ENCODE data around the gene FERMT3. TPM values are rescaled to one million over a fixed set of nuclear protein-coding genes. Genes with fewer than 3 reads are reported as not detected.

The FERMT3 gene
- total and polyA plus RNA-seq, 5 experiments from 2014 or later, result 104 to 149 (median 125) TPM

DNA sequence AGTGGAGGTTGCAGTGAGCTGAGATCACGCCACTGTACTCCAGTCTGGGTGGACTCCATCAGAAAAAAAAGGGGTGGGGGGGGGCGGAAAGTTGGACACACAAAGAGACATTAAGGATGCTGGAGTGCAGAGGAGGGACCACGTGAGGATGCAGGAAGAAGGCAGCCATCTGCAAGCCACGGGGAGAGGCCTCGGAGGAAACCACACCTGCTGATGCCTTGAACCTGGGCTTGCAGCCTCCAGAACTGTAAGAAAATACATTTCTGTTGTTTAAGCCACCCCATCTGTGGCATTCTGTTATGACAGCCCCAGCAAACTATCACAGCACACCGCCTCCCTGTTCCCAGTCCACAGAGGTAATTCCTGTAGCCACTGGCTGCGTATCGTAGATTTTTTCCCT is 29.8 kb upstream of the FERMT3 start:
- POLR2A ChIA-PET, result interaction anchor here (1.6 kb wide), 1 partner anchor 11 kb away, joined by 6 read pairs; the partner anchor contains the start of gene MACROD1
- Mint-ChIP-seq H3K9me3 (peaks cover 0 to 2% (median 0%) of the 10 kb centered on the region in 9 donors), H3K27ac (peak overlapping the region in 1 of 10 donors; percentile 18), H3K36me3 (no peaks in the 10 kb centered on the region), H3K4me3 (no peak overlapping the region), H3K27me3 (no peaks in the 10 kb centered on the region), H3K4me1 (peaks cover 3 to 27% (median 18%) of the 10 kb centered on the region in 4 donors)
- no peak for ATAC-seq
- DNase-seq, result peak in 1 of 10 donors; percentile 10

DNA sequence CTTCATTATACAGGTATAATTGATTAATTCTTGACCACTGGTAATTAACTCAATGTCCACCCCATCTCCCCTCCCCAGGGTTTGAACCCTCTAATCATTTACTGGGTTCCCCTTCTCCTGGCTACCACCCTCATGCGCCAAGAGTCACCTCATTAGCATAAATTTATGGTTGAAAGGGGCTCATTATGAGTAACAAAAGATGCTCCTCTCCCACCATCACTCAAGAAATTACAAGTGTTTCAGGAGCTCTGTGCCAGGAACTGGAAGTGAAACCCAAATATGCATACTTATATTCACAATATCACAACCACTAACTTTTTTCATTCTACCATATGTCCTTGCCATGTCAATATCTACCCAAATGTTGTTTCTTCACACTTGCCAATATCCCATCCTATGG is 28.3 kb upstream of the FERMT3 start:
- POLR2A ChIA-PET, result no interaction called here
- DNase-seq (no peak), ATAC-seq (no peak)
- H3K4me3 Mint-ChIP-seq, result peak overlapping the region in 1 of 10 donors; percentile 8
- no peaks in the 10 kb centered on the region for H3K36me3 Mint-ChIP-seq
- H3K27ac Mint-ChIP-seq, result peak overlapping the region in 2 of 10 donors; percentile 17 to 69
- peaks cover 7 to 36% (median 28%) of the 10 kb centered on the region in 4 donors for H3K4me1 Mint-ChIP-seq
- no peaks in the 10 kb centered on the region for H3K27me3 Mint-ChIP-seq
- H3K9me3 Mint-ChIP-seq, result peaks cover 0 to 2% (median 0%) of the 10 kb centered on the region in 9 donors

DNA sequence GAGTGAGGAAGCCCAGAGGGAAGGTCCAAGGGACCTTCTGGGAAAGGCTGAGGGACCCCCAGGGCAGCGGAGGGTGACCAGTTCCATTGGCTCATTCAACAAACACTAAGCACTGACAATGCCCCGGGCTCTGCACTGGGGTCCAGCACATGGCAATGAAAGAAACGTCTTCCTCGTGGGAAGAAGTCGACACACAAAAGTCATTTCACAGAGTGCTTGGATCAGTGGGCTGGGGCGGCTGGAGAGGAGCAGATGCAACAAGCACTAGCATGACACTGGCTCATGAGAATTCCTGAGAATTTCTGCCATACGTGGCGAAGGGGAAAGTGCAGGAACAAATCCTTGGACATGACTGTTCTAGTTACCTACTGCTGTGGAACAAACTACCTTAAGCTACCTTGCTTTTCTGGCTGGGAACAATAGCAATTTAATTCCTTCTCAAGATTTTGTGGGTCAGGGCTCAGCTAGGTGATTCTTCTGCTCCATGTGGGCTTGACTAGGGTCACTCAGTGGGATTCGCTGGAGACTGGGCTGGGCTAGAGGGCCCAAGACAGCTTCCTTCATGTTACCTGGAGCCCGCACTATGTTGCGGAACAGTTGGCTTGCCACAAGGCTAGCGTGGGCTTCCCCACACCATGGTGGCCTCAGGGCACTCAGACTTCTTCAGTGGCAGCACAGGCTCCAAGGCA is 27.4 kb upstream of the FERMT3 start:
- Mint-ChIP-seq H3K4me1 (peaks cover 13 to 44% (median 36%) of the 10 kb centered on the region in 4 donors), H3K9me3 (no peaks in the 10 kb centered on the region), H3K36me3 (no peaks in the 10 kb centered on the region), H3K27ac (no peak overlapping the region), H3K27me3 (no peaks in the 10 kb centered on the region), H3K4me3 (no peak overlapping the region)
- POLR2A ChIA-PET, result no interaction called here
- no peak for DNase-seq
- no peak for ATAC-seq

DNA sequence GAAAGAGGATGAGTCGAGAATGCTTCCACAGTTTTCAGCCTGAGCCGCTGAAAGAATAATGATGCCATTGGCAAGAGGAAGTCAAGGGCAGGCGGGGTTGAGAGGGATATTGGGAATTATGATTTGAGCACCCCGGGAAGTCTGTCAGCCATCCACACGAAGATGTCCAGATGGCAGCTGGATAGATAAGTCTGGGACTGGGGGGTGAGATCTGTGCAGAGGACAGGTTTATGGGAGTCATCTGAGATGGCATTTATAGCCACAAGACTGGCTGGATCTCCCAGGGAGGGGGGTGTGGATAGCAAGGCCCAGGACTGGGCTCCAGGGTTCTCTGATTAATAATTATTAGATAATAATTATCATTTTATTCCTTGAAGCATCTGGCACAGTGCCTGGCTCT is 25.6 kb upstream of the FERMT3 start:
- Mint-ChIP-seq H3K9me3 (no peaks in the 10 kb centered on the region), H3K4me1 (peaks cover 15 to 52% (median 43%) of the 10 kb centered on the region in 4 donors), H3K4me3 (no peak overlapping the region), H3K27me3 (peaks cover 0 to 2% (median 0%) of the 10 kb centered on the region in 5 donors), H3K36me3 (no peaks in the 10 kb centered on the region), H3K27ac (no peak overlapping the region)
- ATAC-seq (no peak), DNase-seq (no peak)
- POLR2A ChIA-PET, result interaction anchor here (0.6 to 1.5 kb wide), 3 partner anchors 15 to 123 kb away, joined by 3 to 6 read pairs (median 4); partner anchors contain the start of gene MACROD1

DNA sequence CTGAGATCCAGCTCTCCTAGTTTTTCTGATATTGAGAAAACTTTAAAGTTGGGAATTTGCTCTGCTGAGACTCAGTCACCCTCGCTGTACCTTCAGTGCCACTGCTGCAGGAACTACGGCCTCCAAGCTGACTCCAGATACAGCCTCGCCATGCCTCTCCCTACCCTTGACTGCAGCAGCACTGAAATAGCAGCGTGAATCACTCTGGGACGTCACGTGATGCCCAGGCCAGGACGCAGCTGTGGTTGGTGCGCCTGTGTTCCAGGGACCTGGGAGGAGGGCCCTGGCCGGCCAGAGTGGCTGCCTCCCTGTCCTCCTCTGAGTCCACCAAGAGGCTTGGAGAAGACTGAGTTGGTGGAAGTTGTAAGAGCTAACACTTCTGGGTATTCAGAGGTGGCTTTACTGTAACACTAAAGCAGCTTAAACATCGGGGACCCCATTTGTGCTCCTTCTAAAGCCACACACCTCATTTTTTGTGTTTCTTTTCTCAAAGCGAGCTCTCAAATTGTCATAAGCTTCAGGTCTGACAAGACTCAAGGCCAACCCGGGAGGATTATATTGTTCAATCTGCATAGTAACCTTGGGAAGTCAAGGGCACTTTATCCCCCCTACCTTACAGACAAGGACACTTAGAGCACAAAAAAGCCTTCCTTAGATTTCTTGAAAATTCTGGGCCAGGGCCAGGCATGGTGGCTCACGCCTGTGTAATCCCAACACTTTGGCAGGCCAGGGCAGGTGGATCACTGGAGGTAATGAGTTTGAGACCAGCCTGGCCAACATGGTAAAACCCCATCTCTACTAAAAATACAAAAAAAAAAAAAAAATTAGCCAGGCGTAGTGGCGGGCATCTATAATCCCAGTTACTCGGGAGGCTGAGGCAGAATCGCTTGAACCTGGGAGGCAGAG is 24.8 kb upstream of the FERMT3 start:
- POLR2A ChIA-PET, result interaction anchor here (0.7 to 1.5 kb wide), 4 partner anchors 16 to 122 kb away, joined by 4 to 6 read pairs (median 4); partner anchors contain the start of genes NUDT22 and TRPT1
- Mint-ChIP-seq H3K36me3 (no peaks in the 10 kb centered on the region), H3K27me3 (peaks cover 0 to 2% (median 0%) of the 10 kb centered on the region in 5 donors), H3K4me1 (peaks cover 17 to 53% (median 40%) of the 10 kb centered on the region in 4 donors), H3K9me3 (no peaks in the 10 kb centered on the region), H3K27ac (peak overlapping the region in 5 of 10 donors; percentile 6 to 66 (median 37)), H3K4me3 (peak overlapping the region in 4 of 10 donors; percentile 24 to 63 (median 40))
- ATAC-seq (no peak), DNase-seq (peak in 2 of 10 donors; percentile 7 to 31)

DNA sequence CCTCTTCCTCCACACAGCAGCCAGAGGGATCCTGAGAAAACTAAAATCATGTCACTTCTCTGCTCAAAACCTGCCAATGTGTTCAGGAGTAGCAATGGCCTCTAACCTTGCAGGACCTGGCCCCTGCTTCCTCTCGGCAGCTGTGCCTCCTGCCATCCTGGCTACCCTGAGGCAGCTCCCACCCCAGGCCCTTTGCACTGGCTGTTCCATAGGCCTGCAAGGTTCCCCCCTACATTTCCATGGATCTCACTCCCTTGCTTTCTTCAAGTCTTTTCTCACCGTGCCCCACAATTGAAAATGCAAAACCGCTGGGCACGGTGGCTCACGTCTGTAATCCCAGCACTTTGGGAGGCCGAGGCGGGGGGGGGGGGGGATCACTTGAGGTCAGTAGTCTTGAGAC is 22.6 kb upstream of the FERMT3 start:
- Mint-ChIP-seq H3K27me3 (peaks cover 0 to 2% (median 0%) of the 10 kb centered on the region in 5 donors), H3K36me3 (peaks cover 0 to 6% (median 0%) of the 10 kb centered on the region in 3 donors), H3K4me1 (peaks cover 18 to 47% (median 36%) of the 10 kb centered on the region in 4 donors), H3K4me3 (peak overlapping the region in 4 of 10 donors; percentile 41 to 98 (median 70)), H3K27ac (peak overlapping the region in 3 of 10 donors; percentile 15 to 96 (median 53)), H3K9me3 (no peaks in the 10 kb centered on the region)
- POLR2A ChIA-PET, result interaction anchor here (0.6 to 4.0 kb wide), 9 partner anchors 14 to 1470 kb away, joined by 3 to 58 read pairs (median 17); partner anchors contain the start of genes FERMT3, MACROD1, NUDT22 and PPP1R14B
- no peak for ATAC-seq
- no peak for DNase-seq

DNA sequence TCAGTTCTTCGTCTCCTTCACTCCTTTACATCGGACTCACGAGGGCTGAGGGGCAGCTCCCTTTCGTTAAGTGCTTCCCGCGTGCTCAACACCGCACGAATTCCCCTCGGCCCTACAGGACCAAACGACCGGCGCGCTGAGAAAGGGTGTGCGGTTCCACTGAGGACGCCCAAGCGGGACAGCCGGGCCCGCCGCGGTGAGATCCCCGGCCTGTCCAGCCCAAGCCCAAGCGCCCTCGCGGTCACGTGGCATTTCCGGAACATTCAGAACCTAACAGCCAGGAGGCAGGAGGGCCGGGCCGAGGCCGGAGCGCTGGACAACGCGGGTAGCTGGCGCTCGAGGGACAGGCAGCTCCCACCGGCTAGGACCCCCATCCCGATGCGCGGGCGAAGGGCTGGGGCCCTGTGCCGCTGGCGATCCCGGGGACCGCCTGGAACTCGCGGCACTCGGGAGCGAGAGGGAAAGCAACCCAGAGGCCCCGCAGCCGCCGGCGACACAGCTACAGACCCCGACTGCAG is 21.3 kb upstream of the FERMT3 start:
- peaks cover 0 to 2% (median 0%) of the 10 kb centered on the region in 5 donors for H3K27me3 Mint-ChIP-seq

DNA sequence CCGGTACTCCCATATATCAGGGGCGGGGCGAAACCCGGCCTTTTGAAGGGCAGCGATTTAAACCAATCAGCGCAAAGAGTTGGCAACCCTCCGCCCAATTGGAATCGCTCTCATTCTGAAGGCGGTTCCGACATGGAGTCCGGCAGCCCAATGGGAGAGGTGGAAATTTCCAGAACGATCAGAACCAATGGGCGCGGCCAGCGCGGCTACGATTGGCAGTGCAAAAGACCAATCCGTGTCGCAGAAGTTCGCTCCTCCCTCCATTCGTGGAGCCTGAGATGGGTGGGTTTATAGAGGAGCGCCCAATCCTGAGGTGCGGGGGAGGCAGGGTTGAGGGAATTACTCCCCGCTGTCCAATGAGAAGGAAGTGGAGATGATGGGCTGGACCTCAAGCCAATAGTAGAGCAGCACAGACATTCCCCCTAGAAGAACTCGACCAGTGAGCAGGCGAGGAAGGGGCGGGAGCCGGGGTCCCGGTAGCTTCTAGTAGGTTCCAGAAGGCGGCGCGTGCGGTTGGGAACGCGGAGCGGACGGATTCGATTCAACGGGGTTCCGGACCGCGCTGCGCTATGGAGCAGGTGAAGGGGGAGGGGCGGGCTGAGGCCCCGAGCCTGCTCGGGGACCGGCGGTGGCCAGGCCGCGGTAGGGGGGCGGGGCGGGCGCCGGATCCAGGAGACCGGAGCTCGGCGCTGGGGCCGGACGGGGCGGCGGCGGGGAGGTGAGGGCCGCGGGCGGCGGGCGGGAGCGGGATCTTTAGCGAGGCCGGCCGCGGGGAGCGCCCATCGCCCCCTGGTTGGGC is 20.6 kb upstream of the FERMT3 start, which contains the start of gene STIP1:
Gene STIP1, plus strand, starts transcription at position 479 of the 799 bp plus-strand sequence. Its CDS starts 91 bp downstream, at position 570.
- DNase-seq (peak; percentile 93 to 100 (median 99)), ATAC-seq (peak; percentile 90 to 91)
- peaks cover 23 to 55% (median 47%) of the 10 kb centered on the region in 4 donors for H3K4me1 Mint-ChIP-seq
- H3K9me3 Mint-ChIP-seq, result no peaks in the 10 kb centered on the region
- H3K36me3 Mint-ChIP-seq, result peaks cover 0 to 22% (median 0%) of the 10 kb centered on the region in 3 donors
- peak within 1 kb of the TSS in 8 of 10 donors; percentile 96 to 100 (median 98) for H3K4me3 Mint-ChIP-seq
- peaks cover 0 to 2% (median 0%) of the 10 kb centered on the region in 5 donors for H3K27me3 Mint-ChIP-seq
- H3K27ac Mint-ChIP-seq, result peak within 1 kb of the TSS; percentile 91 to 99 (median 96)
- POLR2A ChIA-PET, result interaction anchor here (0.6 to 4.0 kb wide), 27 partner anchors 10 to 1532 kb away, joined by 3 to 58 read pairs (median 5); partner anchors contain the start of genes CCDC88B, DNAJC4, ESRRA and FERMT3

More for the DNA sequence above, 21.3 kb upstream of the FERMT3 start:
- DNase-seq, result no peak
- no peak for ATAC-seq
- POLR2A ChIA-PET, result interaction anchor here (0.5 to 4.0 kb wide), 31 partner anchors 10 to 1531 kb away, joined by 3 to 58 read pairs (median 5); partner anchors contain the start of genes CCDC88B, DNAJC4, ESRRA and FERMT3
- no peaks in the 10 kb centered on the region for H3K9me3 Mint-ChIP-seq
- H3K4me1 Mint-ChIP-seq, result peaks cover 21 to 54% (median 43%) of the 10 kb centered on the region in 4 donors
- peak overlapping the region; percentile 66 to 97 (median 94) for H3K27ac Mint-ChIP-seq
- H3K4me3 Mint-ChIP-seq, result peak overlapping the region in 8 of 10 donors; percentile 96 to 100 (median 98)
- H3K36me3 Mint-ChIP-seq, result peaks cover 0 to 16% (median 0%) of the 10 kb centered on the region in 3 donors

DNA sequence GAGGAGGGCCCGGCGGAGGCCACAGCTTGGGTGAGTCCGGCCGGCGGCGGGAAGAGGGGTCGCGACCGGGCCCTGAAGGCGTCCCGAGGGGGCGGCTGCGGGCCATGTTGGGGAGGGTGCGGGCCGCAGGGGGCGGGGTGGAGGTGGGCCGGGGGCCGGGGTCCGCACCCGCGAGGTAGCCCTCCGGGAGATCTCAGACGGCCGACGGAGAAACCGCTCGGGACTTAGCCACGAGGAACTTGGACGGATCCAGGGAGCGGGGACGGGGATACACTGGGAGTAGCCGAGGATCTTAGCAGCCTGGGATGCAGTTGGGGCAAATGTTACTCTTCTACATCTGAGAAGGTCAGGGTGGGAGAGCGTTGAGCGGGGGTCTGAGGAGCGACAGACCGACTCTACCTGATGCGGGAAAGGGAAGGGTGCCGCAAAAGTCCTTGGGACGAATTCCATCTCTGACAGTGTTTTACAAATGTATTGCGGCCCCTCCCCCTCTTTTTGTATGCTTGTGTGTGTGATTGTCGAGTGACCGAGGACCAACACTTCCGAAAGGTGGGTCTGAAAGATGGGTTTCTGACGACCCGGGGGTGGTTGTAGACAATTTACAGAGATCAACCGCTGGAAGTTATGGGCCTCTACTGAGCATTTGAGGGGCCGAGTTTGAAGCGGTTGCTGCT is 19.9 kb upstream of the FERMT3 start:
- ATAC-seq (no peak), DNase-seq (peak in 5 of 10 donors; percentile 23 to 44 (median 36))
- POLR2A ChIA-PET, result interaction anchor here (0.6 to 4.0 kb wide), 21 partner anchors 16 to 1306 kb away, joined by 3 to 58 read pairs (median 5); partner anchors contain the start of genes CCDC88B, ESRRA, FERMT3 and FKBP2
- peaks cover 20 to 54% (median 43%) of the 10 kb centered on the region in 4 donors for H3K4me1 Mint-ChIP-seq
- H3K4me3 Mint-ChIP-seq, result no peak overlapping the region
- no peaks in the 10 kb centered on the region for H3K9me3 Mint-ChIP-seq
- peak overlapping the region in 2 of 10 donors; percentile 93 to 96 for H3K27ac Mint-ChIP-seq
- peaks cover 0 to 2% (median 0%) of the 10 kb centered on the region in 5 donors for H3K27me3 Mint-ChIP-seq
- H3K36me3 Mint-ChIP-seq, result peaks cover 0 to 25% (median 0%) of the 10 kb centered on the region in 3 donors

DNA sequence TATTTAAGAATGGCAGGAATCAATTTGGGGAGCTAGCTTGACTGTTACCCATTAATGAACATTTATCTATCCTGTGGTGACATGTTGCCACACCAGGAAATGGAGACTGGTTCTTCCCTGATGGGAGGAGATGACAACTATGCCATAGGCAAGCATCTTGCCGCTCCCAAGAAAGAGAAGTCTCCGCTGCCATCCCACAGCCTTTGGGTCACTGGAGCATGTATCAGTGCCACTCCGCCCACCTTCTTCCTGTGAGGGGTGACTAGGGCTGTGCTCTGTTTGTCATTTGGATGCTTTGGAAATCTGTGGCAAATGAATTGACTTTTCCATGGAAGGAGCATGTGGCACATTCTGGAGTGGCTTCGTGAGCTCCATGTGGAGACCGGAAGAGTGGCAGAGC is 14.1 kb upstream of the FERMT3 start:
- Mint-ChIP-seq H3K4me3 (peak overlapping the region in 3 of 10 donors; percentile 24 to 33 (median 30)), H3K4me1 (peaks cover 15 to 50% (median 26%) of the 10 kb centered on the region in 4 donors), H3K36me3 (peaks cover 0 to 80% (median 13%) of the 10 kb centered on the region in 3 donors), H3K9me3 (no peaks in the 10 kb centered on the region), H3K27ac (peak overlapping the region in 6 of 10 donors; percentile 9 to 50 (median 36)), H3K27me3 (no peaks in the 10 kb centered on the region)
- DNase-seq (no peak), ATAC-seq (no peak)
- POLR2A ChIA-PET, result no interaction called here

Measured in naive thymus-derived CD8-positive, alpha-beta T cell (primary cell).